Endodermal cell (in vitro differentiated cells): Measurements from ENCODE around the gene THSD4. TPM values are rescaled to one million over a fixed set of nuclear protein-coding genes. Genes with fewer than 3 reads are reported as not detected.

Experiments
- DNase-seq: peaks from one replicate; pipeline ENCODE4 v3.0.0-alpha.2; 2017
- H3K27ac ChIP-seq: 2 replicates; pipeline ENCODE4 v1.5.1; 2013; ENCODE audit warnings: mild to moderate bottlenecking, low read depth, low read length, moderate library complexity
- H3K27me3 ChIP-seq: 2 replicates; pipeline ENCODE4 v1.6.1; 2013; ENCODE audit warnings: mild to moderate bottlenecking, low read length, moderate library complexity; ENCODE audit not compliant: insufficient read depth, control insufficient read depth, poor library complexity, severe bottlenecking
- H3K36me3 ChIP-seq: 2 replicates; pipeline ENCODE4 v1.7.0; 2013; ENCODE audit warnings: mild to moderate bottlenecking, low read length, moderate library complexity; ENCODE audit not compliant: control insufficient read depth, insufficient read depth
- H3K4me1 ChIP-seq: one replicate; pipeline ENCODE4 v1.7.0; 2013; ENCODE audit warnings: low read length; ENCODE audit not compliant: control insufficient read depth, insufficient read depth
- H3K4me3 ChIP-seq: 2 replicates; pipeline ENCODE4 v1.5.1; 2013; ENCODE audit warnings: mild to moderate bottlenecking, low read length, moderate library complexity
- H3K9ac ChIP-seq: 2 replicates; pipeline ENCODE4 v1.6.1; 2013; ENCODE audit warnings: mild to moderate bottlenecking, low read length, moderate library complexity; ENCODE audit not compliant: poor library complexity, severe bottlenecking; ENCODE audit errors: extremely low read depth
- H3K9me3 ChIP-seq: 2 replicates; pipeline ENCODE4 v1.6.1; 2013; ENCODE audit warnings: mild to moderate bottlenecking, low read length, moderate library complexity; ENCODE audit not compliant: control insufficient read depth
- H3K27ac Mint-ChIP-seq: 2 replicates; pipeline ENCODE4 v1.8.0; 2020; ENCODE audit warnings: mixed read lengths
- H3K27me3 Mint-ChIP-seq: 2 replicates; pipeline ENCODE4 v1.8.0; 2021; ENCODE audit warnings: mild to moderate bottlenecking, mixed read lengths; ENCODE audit not compliant: insufficient read depth
- H3K36me3 Mint-ChIP-seq: 2 replicates; pipeline ENCODE4 v1.8.0; 2020; ENCODE audit warnings: low read depth, mixed read lengths
- H3K4me1 Mint-ChIP-seq: 2 replicates; pipeline ENCODE4 v1.8.0; 2020; ENCODE audit warnings: mixed read lengths
- H3K4me3 Mint-ChIP-seq: 2 replicates; pipeline ENCODE4 v1.8.0; 2020; ENCODE audit warnings: mild to moderate bottlenecking, moderate library complexity, mixed read lengths
- H3K9me3 Mint-ChIP-seq: 2 replicates; pipeline ENCODE4 v1.8.0; 2020; ENCODE audit warnings: mild to moderate bottlenecking, mixed read lengths
- CTCF ChIP-seq: fragments of 200-600 bp; sonication (generic); conservative IDR thresholded peaks from 2 replicates; pipeline ENCODE4 v1.5.0; 2021; ENCODE audit warnings: antibody characterized with exemption, mild to moderate bottlenecking
- WGBS, 2 experiments: methylation state at CpG; one replicate each; pipeline versions ENCODE4 v1.1.5 to v1.1.7; 2013; ENCODE audit warnings: missing lambda C conversion rate in 2 of 2, mixed read lengths in 1 of 2; ENCODE audit not compliant: insufficient coverage in 1 of 2, insufficient read length in 1 of 2; 5-methylcytosine and 5-hydroxymethylcytosine counted together
- total RNA-seq, 2 donors: library from RNA; stranded (reverse); fragmentation: NEBNext Ultra II Directional in 1 of 2; extraction: Animal tissue kit (Norgen Biotek cat#: 25700) in 1 of 2; gene quantifications; 2 replicates in 1 of 2; 3 replicates in 1 of 2; pipeline ENCODE4 v1.2.1, GENCODE V29; 2021

Gene THSD4
- total RNA-seq, 2 donors from 2014 or later, result 4.6 to 5.4 TPM

GRCh38 chr15:71082803-71083202 is 32.5 kb upstream of the THSD4 start:
- H3K36me3 ChIP-seq, result no peaks in the 10 kb centered on the region
- H3K27me3 ChIP-seq, result no peaks in the 10 kb centered on the region
- peaks cover 59% of the 10 kb centered on the region for H3K27me3 Mint-ChIP-seq
- WGBS, 2 experiments, result 95 to 100% methylated on average over 5 of the region's 5 CpGs
- H3K27ac Mint-ChIP-seq, result no peak overlapping the region
- no peak overlapping the region for H3K9ac ChIP-seq
- H3K36me3 Mint-ChIP-seq, result no peaks in the 10 kb centered on the region
- no peak overlapping the region for H3K4me3 ChIP-seq
- H3K27ac ChIP-seq, result no peak overlapping the region
- TF ChIP-seq CTCF, result no peak
- H3K4me1 Mint-ChIP-seq, result peaks cover 22% of the 10 kb centered on the region
- peaks cover 8% of the 10 kb centered on the region for H3K9me3 Mint-ChIP-seq
- no peak for DNase-seq
- H3K4me3 Mint-ChIP-seq, result no peak overlapping the region
- H3K9me3 ChIP-seq, result no peaks in the 10 kb centered on the region
- H3K4me1 ChIP-seq, result no peaks in the 10 kb centered on the region

- H3K27me3 Mint-ChIP-seq, result peaks cover 64% of the 10 kb centered on the region
- Histone ChIP-seq H3K27me3 (no peaks in the 10 kb centered on the region), H3K4me3 (no peak overlapping the region), H3K9me3 (no peaks in the 10 kb centered on the region), H3K9ac (no peak overlapping the region), H3K36me3 (no peaks in the 10 kb centered on the region), H3K27ac (no peak overlapping the region), H3K4me1 (no peaks in the 10 kb centered on the region)
- peaks cover 22% of the 10 kb centered on the region for H3K4me1 Mint-ChIP-seq
- no peak for DNase-seq
- no peak overlapping the region for H3K4me3 Mint-ChIP-seq
- WGBS, 2 experiments, result 87 to 92% methylated on average over 4 to 5 of the region's 5 CpGs
- no peak overlapping the region for H3K27ac Mint-ChIP-seq
- H3K9me3 Mint-ChIP-seq, result peaks cover 11% of the 10 kb centered on the region
- H3K36me3 Mint-ChIP-seq, result no peaks in the 10 kb centered on the region
- no peak for TF ChIP-seq CTCF
Observed at GRCh38 chr15:71083349-71083748, 31.9 kb upstream of the THSD4 start.

GRCh38 chr15:71084264-71084663 is 31.0 kb upstream of the THSD4 start:
- Mint-ChIP-seq H3K36me3 (no peaks in the 10 kb centered on the region), H3K27me3 (peaks cover 70% of the 10 kb centered on the region), H3K27ac (no peak overlapping the region), H3K4me1 (peaks cover 17% of the 10 kb centered on the region), H3K4me3 (no peak overlapping the region), H3K9me3 (peaks cover 15% of the 10 kb centered on the region)
- H3K4me3 ChIP-seq, result no peak overlapping the region
- DNase-seq, result no peak
- H3K27me3 ChIP-seq, result no peaks in the 10 kb centered on the region
- H3K27ac ChIP-seq, result no peak overlapping the region
- WGBS, 2 experiments, result 92 to 100% methylated on average over 1 to 2 of the region's 2 CpGs
- no peaks in the 10 kb centered on the region for H3K4me1 ChIP-seq
- H3K9ac ChIP-seq, result no peak overlapping the region
- H3K36me3 ChIP-seq, result no peaks in the 10 kb centered on the region
- H3K9me3 ChIP-seq, result no peaks in the 10 kb centered on the region
- TF ChIP-seq CTCF, result no peak
